CD14-positive monocyte (primary cell): ENCODE results near the gene CLDN5. TPM values are rescaled to one million over a fixed set of nuclear protein-coding genes. Genes with fewer than 3 reads are reported as not detected.
A peak's percentile ranks its signal among the peaks of the same experiment; 100 is the strongest.

Experiments used
- DNase-seq, 3 donors: peaks; one replicate each; pipeline ENCODE4 v3.0.0-alpha.2; 2011 to 2022
- H2AFZ ChIP-seq: 2 replicates; pipeline ENCODE4 v1.6.0; 2012; ENCODE audit warnings: mild to moderate bottlenecking, low read depth, low read length, inconsistent platforms; ENCODE audit not compliant: insufficient read depth, poor library complexity, severe bottlenecking
- H3K27ac ChIP-seq, 2 donors: 1 replicate in 1 of 2; 2 replicates in 1 of 2; pipeline ENCODE4 v1.5.1; 2012 to 2013; ENCODE audit warnings: low read length in 2 of 2, control low read depth in 1 of 2, inconsistent platforms in 1 of 2, low read depth in 1 of 2, mild to moderate bottlenecking in 1 of 2
- H3K27me3 ChIP-seq, 2 donors: one replicate each; pipeline versions ENCODE4 v1.6.0 to v1.6.1; 2011 to 2013; ENCODE audit warnings: low read length in 2 of 2; ENCODE audit not compliant: control insufficient read depth in 2 of 2, insufficient read depth in 2 of 2
- H3K36me3 ChIP-seq, 2 donors: replicated peaks in 1 of 2; 1 replicate in 1 of 2; 2 replicates in 1 of 2; pipeline versions ENCODE4 v1.5.1 to v1.6.1; 2012 to 2013; ENCODE audit warnings: low read length in 2 of 2, control low read depth in 1 of 2, inconsistent platforms in 1 of 2, mild to moderate bottlenecking in 1 of 2; ENCODE audit not compliant: insufficient read depth in 2 of 2, control insufficient read depth in 1 of 2
- H3K4me1 ChIP-seq, 2 donors: 1 replicate in 1 of 2; 2 replicates in 1 of 2; pipeline versions ENCODE4 v1.5.1 to v1.6.1; 2012 to 2013; ENCODE audit warnings: low read length in 2 of 2, control low read depth in 1 of 2, inconsistent platforms in 1 of 2, mild to moderate bottlenecking in 1 of 2, moderate library complexity in 1 of 2; ENCODE audit not compliant: insufficient read depth in 2 of 2, control insufficient read depth in 1 of 2
- H3K4me2 ChIP-seq: replicated peaks from 2 replicates; pipeline ENCODE3; 2012; ENCODE audit warnings: low read length, moderate library complexity, mild to moderate bottlenecking; ENCODE audit not compliant: poor library complexity, severe bottlenecking; ENCODE audit errors: extremely low read depth
- H3K4me3 ChIP-seq, 3 experiments: fragments of 200-600 bp in 1 of 3; sonication (generic) in 1 of 3; replicated peaks in 1 of 3; 1 replicate in 2 of 3; 2 replicates in 1 of 3; pipeline ENCODE4 v1.5.1; 2011 to 2013; ENCODE audit warnings: low read length in 3 of 3, mild to moderate bottlenecking in 3 of 3, control low read depth in 2 of 3, low read depth in 2 of 3, inconsistent platforms in 1 of 3, moderate library complexity in 1 of 3
- H3K79me2 ChIP-seq: 2 replicates; pipeline ENCODE4 v1.6.0; 2012; ENCODE audit warnings: mild to moderate bottlenecking, control low read depth, inconsistent platforms, low read length, moderate library complexity; ENCODE audit not compliant: insufficient read depth
- H3K9ac ChIP-seq: 2 replicates; pipeline ENCODE4 v1.6.0; 2017; ENCODE audit warnings: low read length, mild to moderate bottlenecking; ENCODE audit not compliant: insufficient read depth, poor library complexity, severe bottlenecking
- H3K9me3 ChIP-seq, 2 donors: replicated peaks in 1 of 2; 1 replicate in 1 of 2; 2 replicates in 1 of 2; pipeline versions ENCODE4 v1.5.1 to v1.6.1; 2012 to 2013; ENCODE audit warnings: low read length in 2 of 2, control low read depth in 1 of 2; ENCODE audit not compliant: control insufficient read depth in 1 of 2, insufficient read depth in 1 of 2
- H4K20me1 ChIP-seq: 2 replicates; pipeline ENCODE4 v1.6.0; 2012; ENCODE audit warnings: mild to moderate bottlenecking, low read length, control low read depth, moderate library complexity; ENCODE audit not compliant: insufficient read depth
- H3K27ac Mint-ChIP-seq, 7 donors: one replicate each; pipeline ENCODE4 v1.8.0; 2020; ENCODE audit warnings: mild to moderate bottlenecking in 7 of 7, mixed read lengths in 7 of 7, moderate library complexity in 6 of 7, inconsistent platforms in 2 of 7
- H3K27me3 Mint-ChIP-seq, 3 donors: one replicate each; pipeline ENCODE4 v1.8.0; 2021 to 2022; ENCODE audit warnings: low read depth in 3 of 3, mild to moderate bottlenecking in 3 of 3, mixed read lengths in 3 of 3, moderate library complexity in 3 of 3, inconsistent platforms in 1 of 3
- H3K36me3 Mint-ChIP-seq, 2 donors: one replicate each; pipeline ENCODE4 v1.8.0; 2020; ENCODE audit warnings: mixed read lengths in 2 of 2, inconsistent platforms in 1 of 2, mild to moderate bottlenecking in 1 of 2
- H3K4me1 Mint-ChIP-seq: one replicate; pipeline ENCODE4 v1.8.0; 2020; ENCODE audit warnings: mild to moderate bottlenecking, mixed read lengths
- H3K4me3 Mint-ChIP-seq, 2 donors: one replicate each; pipeline ENCODE4 v1.8.0; 2020; ENCODE audit warnings: mild to moderate bottlenecking in 2 of 2, mixed read lengths in 2 of 2, moderate library complexity in 1 of 2
- H3K9me3 Mint-ChIP-seq, 7 donors: one replicate each; pipeline ENCODE4 v1.8.0; 2020 to 2022; ENCODE audit warnings: mixed read lengths in 7 of 7, mild to moderate bottlenecking in 6 of 7, moderate library complexity in 6 of 7, inconsistent platforms in 2 of 7
- WGBS: methylation state at CpG from one replicate; pipeline ENCODE4 v1.1.5; 2013; ENCODE audit warnings: missing lambda C conversion rate; ENCODE audit not compliant: insufficient coverage; 5-methylcytosine and 5-hydroxymethylcytosine counted together
- intact Hi-C, 2 donors: fragments of 100-400 bp; cut with micrococcal nuclease; formaldehyde crosslinking; loops; one replicate each; pipeline versions ENCODE4 v1.15.0 to v1.15.1; 2023
- polyA plus RNA-seq, 3 donors: library from polyadenylated mRNA; depleted of rRNA in 1 of 3; unstranded in 2 of 3; stranded (reverse) in 1 of 3; fragments of 300-500 nt in 2 of 3; fragments of >200 nt in 1 of 3; fragmentation: Illumina TruSeq in 2 of 3; gene quantifications; 1 replicate in 2 of 3; 2 replicates in 1 of 3; pipeline ENCODE4 v1.2.3, GENCODE V29; 2012 to 2021
- TF ChIP-seq, protein P1 (sequence below): fragments of 200-600 bp; IDR thresholded peaks from one replicate; pipeline ENCODE4 v1.8.0; 2022; ENCODE audit warnings: antibody characterized with exemption, mild to moderate bottlenecking

CLDN5 gene
- polyA plus RNA-seq, 3 donors = 0.05 to 0.35 (median 0.27) TPM

DNA sequence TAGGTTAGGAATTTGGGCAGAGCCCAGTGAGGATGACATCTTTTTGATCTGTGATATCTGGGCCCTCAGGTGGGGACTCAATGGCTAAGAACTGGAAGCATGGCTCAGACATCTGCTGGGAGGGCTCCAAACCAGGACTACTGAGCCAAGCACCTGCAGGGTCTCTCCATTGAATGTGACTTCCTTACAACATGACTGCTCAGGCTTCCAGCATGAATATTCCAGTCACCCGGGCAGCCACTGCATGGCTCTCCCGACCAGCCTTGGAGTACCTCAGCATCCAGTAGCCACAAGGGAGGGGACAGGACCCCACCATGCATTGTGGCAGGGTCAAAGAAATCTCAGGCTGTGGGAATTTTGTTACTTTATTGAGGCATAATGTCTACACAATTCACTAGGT, 35.9 kb downstream of the CLDN5 start:
- TF ChIP-seq, protein P1, sequence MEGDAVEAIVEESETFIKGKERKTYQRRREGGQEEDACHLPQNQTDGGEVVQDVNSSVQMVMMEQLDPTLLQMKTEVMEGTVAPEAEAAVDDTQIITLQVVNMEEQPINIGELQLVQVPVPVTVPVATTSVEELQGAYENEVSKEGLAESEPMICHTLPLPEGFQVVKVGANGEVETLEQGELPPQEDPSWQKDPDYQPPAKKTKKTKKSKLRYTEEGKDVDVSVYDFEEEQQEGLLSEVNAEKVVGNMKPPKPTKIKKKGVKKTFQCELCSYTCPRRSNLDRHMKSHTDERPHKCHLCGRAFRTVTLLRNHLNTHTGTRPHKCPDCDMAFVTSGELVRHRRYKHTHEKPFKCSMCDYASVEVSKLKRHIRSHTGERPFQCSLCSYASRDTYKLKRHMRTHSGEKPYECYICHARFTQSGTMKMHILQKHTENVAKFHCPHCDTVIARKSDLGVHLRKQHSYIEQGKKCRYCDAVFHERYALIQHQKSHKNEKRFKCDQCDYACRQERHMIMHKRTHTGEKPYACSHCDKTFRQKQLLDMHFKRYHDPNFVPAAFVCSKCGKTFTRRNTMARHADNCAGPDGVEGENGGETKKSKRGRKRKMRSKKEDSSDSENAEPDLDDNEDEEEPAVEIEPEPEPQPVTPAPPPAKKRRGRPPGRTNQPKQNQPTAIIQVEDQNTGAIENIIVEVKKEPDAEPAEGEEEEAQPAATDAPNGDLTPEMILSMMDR = no peak
- Histone ChIP-seq H3K9ac (no peak overlapping the region), H4K20me1 (no peaks in the 10 kb centered on the region), H3K36me3 (peaks cover 4 to 40% of the 10 kb centered on the region in 2 donors), H3K9me3 (no peaks in the 10 kb centered on the region), H3K79me2 (no peaks in the 10 kb centered on the region), H3K4me2 (no peak overlapping the region), H2AFZ (no peak overlapping the region), H3K4me3 (no peak overlapping the region), H3K27me3 (no peaks in the 10 kb centered on the region), H3K27ac (no peak overlapping the region), H3K4me1 (no peaks in the 10 kb centered on the region)
- no peak overlapping the region for H3K27ac Mint-ChIP-seq
- no peaks in the 10 kb centered on the region for H3K27me3 Mint-ChIP-seq
- intact Hi-C loops = no loop called here
- no peak overlapping the region for H3K4me3 Mint-ChIP-seq
- H3K4me1 Mint-ChIP-seq = no peaks in the 10 kb centered on the region
- H3K36me3 Mint-ChIP-seq = peaks cover 26 to 51% of the 10 kb centered on the region in 2 donors
- DNase-seq = no peak
- peaks cover 0 to 1% (median 0%) of the 10 kb centered on the region in 7 donors for H3K9me3 Mint-ChIP-seq
- no CpG with 5 or more reads among the region's 2 CpGs for WGBS

DNA sequence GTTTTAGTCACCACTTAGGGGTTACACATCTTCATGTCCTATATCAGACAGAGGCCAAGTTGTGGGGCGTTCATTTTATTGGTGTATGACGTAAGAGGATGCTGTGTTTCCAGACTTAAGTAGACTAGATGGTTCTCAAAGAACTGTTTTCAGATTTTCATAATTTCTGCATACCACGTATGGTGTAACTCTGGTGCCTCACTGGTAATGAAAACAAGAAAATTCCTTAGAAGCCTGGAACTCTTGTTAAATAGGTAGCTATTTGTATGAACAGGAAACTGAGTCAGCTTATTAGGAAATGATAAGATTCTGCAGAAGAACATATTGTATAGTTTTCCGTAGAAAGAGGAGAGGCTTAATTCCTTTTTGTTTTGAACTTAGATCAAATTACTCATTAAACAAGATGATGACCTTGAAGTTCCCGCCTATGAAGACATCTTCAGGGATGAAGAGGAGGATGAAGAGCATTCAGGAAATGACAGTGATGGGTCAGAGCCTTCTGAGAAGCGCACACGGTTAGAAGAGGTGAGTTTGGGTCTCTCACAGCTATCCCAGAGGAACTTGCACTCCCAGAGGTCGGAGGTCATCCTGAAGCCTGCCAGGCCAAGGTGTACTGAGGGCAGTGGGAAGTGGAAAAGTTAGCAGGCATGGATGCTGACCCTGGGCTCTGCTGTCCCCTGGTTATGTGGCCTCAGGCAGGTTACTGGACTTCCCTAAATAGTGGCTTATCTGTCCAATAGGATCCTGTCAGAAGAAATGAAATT, 40.5 kb downstream of the CLDN5 start:
- Histone ChIP-seq H3K4me2 (no peak overlapping the region), H3K27me3 (no peaks in the 10 kb centered on the region), H3K27ac (no peak overlapping the region), H3K36me3 (peaks cover 4 to 32% of the 10 kb centered on the region in 2 donors), H3K9me3 (no peaks in the 10 kb centered on the region), H3K4me3 (no peak overlapping the region), H2AFZ (no peak overlapping the region), H3K9ac (no peak overlapping the region), H3K79me2 (peaks cover 20% of the 10 kb centered on the region), H3K4me1 (peaks cover 8 to 12% of the 10 kb centered on the region in 2 donors), H4K20me1 (peaks cover 2% of the 10 kb centered on the region)
- no peak for DNase-seq
- Mint-ChIP-seq H3K27ac (peak overlapping the region in 1 of 7 donors; percentile 34), H3K4me3 (no peak overlapping the region), H3K9me3 (peaks cover 0 to 1% (median 0%) of the 10 kb centered on the region in 7 donors), H3K36me3 (peaks cover 15 to 35% of the 10 kb centered on the region in 2 donors), H3K27me3 (no peaks in the 10 kb centered on the region), H3K4me1 (peaks cover 10% of the 10 kb centered on the region)
- WGBS = 85% methylated on average over 4 of the region's 8 CpGs
- intact Hi-C loops = no loop called here
- TF ChIP-seq, protein P1 = no peak
